ENCODE results near the gene RLN1.
"Not testable (repeated sequence)": the region's sequence is repeated elsewhere in the genome, so short reads cannot be mapped to it uniquely, and the experiment has no call there.

The RLN1 gene, protein sequence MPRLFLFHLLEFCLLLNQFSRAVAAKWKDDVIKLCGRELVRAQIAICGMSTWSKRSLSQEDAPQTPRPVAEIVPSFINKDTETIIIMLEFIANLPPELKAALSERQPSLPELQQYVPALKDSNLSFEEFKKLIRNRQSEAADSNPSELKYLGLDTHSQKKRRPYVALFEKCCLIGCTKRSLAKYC

DNA sequence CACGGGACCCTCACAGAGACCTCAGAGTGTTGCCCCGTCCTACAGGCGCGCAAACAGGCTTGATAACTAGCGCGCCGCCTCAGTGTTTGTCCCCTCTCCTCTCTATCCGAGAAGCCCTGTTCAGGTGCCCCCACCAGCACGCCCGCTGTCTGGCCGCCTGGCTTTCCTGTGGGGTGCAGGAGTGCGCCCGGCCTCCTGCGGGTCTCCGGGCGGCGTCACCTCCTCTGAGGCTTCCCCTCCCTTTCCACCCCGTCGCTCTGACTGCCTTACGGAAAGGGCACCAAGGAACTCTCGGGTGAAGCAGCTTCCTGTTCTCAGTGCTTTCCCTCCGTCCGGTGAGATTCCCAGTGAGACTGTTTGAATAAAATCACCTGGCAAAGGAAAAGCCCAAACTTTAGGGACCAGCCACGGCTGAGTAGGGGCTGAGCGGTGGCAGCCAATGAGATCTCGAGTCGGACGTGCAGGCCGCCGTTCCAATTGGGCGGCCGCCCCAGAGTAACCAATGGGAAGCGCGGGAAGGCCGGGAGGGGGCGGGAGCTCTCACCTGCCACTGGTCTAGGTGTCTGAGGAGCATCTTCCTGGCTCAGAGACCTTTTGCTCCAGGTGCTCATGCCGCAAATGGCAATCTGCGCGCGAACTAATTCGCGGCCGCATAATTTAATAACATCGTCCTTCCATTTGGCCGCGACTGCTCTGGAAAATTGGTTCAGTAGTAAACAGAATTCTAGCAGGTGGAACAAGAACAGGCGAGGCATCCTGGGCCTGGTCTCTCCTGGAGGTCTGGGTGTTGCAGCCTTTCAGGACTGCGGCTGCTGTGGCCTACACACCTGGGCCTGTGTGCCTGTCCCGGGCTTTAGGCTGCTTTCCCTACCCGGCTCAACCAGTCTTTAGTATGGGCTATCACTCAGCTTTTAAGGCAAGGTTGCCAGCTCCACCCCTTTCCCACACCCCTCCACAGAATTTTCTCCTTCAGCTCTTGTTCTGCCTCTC lies at the start of gene RLN1:
RLN1 (minus strand) TSS at position 885 of the 990 bp plus-strand sequence; CDS start at position 755, 130 bp downstream.
- not testable (repeated sequence) for DNase-seq

DNA sequence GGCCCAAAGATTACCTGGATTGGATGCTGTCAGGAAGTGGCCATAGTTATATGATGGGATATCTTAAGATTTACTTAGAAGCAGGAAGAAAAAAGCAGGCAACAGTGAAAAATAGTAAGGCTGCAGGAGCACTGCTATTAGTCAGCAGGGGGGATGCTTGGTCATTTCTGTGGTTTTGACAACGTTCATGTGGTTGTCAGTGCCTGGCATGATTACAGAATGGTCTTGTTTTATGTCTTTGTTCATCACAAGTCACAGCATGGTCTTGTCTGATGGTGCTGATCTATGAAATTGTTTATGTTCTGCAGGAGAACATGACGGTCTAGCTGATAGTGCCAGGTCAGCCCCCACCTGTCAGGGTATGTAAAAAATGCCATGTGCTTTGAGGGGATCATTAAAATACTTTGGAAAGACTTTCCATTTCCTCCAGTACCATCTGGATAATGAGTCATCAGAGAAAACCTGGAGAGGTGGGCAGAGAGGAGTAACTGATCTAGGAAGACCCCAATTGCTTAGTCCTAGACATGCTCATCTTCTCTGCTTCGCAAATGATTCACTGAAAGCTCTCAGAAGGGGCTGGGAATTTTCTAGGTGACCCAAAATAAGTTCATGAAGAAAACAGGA lies 49.5 kb upstream of the RLN1 start:
- DNase-seq = peak in 1 of 2 experiments; percentile 0

DNA sequence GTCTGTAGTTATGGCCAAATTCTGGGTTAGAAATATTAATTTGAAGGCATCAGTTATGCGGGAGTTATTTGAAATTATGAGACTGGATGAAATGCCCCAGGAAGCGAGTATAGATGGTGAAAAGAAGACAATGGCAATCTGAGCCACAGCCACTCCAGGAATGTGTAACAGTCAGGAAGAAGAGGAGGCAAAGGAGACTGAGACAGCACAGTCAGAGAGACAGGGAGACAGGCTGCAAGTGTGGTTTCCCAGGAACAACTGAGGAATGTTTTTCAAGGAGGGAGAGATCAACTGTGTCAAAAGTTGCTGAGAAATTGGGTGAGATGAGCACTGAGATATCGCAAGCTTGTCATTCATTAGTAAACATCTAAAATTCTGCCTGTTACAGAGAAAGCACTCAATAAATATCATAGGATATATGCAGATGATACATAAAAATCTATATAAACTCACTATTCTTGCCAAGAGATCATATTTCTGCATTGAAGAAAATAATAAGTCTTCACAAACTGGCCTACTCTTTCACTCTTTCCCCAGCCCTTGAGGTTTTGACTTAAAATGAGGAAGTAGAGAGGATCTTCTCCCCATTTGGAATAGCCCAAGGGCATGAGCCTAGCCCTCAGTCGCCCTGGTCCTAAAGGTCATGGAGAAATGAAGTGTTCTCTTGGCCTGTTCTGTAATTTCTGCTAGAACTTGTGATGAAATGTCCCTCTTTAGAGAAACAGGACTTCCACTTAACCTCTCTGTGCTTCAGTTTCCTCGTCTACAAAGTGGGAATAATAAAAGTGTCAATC lies 48.5 kb upstream of the RLN1 start:
- no peak for DNase-seq

DNA sequence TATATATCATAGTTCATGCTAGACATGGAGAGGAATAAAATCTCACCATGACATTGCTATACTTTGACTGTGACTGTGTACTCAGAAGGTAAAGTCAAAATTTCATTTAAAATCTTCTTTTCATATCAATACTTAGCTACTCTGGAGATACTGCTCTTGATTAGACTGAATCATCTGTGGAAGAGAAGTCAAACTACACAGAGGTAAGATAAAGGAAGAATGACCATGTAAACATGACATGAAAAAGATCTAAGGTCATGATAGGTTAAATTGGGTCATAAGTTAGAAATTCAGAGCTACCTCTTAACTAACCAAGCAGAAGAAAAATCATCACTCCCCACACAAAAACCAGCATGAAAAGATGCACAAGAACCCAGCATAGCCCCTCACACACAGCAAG lies 44.8 kb upstream of the RLN1 start:
- DNase-seq = no peak

DNA sequence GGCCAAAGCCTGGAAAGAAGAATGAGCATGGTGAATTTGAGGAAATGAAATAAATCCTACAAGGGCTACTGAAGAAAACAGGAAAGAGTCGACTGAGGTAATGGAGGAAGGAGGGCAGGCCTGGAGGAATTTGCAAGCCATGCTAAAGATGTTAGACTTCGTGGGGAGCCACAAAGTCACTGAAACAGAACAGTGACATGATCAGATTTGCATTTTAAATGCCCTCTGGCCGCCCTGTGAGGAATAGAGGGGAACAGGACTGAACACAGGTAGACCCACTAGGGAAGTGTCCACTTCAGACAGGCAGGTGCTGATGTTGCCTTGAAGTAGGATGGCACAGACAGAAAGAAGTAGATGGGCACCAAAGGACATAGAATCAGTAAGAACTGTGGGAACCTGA lies 42.8 kb upstream of the RLN1 start:
- DNase-seq = no peak

DNA sequence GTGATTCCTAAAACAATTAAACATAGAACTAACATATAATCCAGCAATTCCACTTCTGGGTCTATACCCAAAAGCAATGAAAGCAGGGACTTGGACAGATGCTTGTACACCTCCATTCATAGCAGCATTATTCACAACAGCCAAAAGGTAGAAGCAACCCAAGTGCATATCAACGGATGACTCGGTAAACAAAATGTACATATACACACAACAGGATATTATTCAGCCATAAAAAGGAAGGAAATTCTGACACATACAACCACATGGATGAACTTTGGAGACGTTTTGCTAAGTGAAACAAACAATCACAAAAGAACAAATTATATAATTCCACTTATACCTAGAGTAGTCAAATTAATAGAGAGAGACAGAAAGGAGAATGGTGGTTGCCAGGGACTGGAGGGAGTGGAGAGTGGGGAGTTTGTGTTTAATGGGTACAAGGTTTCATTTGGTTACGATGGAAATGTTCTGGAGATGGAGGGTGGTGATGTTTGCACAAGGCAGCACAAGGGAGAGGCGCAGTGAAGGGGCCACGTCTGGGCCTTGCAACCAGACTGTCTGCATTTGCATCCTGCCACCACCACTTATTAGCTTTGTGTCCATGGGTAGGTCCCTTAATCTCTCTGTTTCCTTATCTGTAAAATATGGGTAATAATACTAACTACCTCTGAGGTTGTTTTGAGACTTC lies 36.3 kb upstream of the RLN1 start:
- DNase-seq = no peak

DNA sequence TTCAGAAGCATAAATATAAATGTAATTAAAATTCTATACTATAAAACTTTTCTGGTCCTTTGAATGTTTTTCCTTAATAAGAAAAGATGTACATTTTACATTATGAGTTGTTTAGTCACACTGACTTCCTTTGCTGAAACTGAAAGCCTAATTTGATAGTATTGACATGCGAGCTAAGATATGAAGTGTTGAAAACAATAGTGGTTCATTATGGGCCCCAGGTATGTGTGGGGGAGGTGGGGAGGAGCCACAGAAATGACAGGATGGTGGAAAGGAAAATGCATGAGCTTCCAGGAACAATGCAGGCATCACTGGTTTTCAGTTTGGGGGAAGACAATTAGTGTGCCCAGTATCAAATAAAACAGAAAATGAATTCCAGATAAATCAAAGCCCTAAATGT lies 35.4 kb upstream of the RLN1 start:
- no peak for DNase-seq

DNA sequence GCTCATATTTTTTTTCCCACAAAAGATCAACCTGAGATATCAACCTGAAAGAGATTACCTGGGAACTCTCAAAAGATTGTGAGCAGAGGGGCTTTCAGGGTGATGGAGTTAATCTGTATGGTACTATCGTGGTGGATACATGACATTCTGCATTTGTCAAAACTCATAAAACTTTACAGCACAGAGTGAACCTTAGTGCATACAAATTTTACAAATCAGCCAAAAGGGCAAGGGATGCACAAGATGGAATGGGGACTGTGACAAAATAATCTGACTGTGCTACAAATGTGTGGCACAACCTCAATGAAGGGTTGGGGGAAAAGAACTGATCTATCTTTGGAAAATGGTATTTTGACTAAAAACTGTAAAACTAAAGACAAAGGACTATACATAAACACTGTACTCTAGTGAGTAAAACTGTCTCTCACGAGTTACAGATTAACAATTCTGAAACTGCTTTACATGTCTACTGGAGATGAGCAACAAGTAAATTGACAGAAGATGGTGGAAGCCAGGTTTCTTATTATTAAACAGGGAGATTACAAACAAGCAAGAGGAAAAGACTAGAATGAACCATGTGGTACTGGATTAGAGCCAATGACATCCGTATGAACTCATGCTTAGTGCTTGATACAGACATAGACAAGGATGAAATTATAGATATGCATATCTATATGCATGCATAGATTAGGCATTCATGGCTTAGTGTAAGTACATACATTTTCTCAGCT lies 24.8 kb upstream of the RLN1 start:
- DNase-seq = no peak

DNA sequence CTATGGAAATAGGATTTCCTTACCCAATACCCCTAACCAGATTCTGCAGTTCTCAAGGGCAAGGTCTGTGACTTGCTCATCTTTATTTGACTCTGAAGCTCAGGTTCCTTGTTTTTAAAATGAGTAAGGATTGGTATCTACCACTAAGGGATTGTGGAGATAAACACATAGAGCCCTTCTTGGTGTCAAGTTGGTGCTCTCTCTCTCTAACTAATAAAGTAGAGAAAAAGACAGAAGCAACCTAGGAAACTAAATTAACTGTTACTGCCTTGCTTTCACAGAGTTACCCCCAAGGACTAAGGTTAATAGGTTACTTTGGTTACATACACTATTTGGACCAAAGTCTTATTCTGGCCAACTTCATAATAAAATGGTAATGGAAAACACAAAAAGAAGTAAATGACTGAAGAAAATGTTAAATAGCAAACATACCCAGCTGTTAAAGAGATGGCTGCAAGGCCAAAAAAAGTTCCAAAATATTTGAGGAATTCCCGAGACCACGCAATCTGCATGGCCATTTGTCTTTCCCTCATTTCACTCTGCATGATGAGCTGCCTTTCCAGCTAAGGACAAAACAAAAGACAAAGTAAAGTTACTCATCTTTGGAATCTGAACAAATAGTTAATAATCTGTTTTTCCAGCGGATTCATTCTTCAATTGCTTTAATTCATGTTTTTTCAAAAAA lies 21.8 kb upstream of the RLN1 start:
- no peak for DNase-seq

DNA sequence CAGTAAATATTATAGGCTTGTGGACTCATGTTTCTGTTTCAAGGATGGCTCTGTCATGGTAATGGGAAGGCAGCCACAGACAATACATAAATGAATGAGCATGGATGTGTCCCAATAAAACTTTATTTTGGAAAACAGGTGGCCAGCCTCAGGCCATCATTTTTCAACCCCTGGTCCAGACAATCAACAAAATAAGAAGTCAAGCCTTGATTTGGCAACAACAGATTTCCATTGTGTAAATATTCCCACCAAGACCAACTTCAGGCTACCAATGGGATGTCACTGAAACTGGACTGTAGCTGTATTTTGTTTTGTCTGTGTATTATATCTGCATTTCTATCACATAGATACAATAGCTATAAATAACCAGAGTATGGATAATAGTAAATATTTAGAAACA lies 20.7 kb upstream of the RLN1 start:
- no peak for DNase-seq

DNA sequence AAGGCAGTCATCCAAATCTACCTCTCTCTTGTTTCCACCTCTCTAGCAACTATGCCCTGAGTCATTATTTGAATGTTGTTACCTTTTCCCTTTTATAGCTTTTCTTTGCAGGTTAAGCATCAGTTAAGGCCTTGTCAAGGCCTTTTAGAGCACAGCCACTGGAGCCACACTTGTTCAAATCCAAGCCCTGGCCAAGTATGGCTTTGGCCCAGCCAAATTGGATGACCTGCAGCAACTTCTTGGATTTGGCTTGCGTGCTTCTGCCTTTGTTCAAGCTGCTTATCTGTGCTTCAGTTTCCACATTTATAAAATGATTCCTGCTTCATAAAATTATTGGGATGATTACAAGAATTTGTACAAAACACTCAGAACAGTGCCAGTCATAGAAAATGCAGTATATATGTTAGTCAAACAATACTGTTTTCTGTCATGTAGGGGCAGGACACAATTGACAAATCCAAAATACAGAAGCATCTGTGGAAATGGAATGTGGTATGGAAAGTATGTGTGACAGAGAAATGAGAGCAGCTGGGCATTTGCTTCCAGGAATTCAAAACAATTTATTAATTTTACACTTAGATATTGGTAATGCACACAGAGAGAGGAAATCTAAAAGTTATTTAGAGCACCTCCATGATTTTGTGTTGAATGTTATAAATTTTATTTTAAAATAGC lies 17.9 kb upstream of the RLN1 start:
- DNase-seq = no peak

DNA sequence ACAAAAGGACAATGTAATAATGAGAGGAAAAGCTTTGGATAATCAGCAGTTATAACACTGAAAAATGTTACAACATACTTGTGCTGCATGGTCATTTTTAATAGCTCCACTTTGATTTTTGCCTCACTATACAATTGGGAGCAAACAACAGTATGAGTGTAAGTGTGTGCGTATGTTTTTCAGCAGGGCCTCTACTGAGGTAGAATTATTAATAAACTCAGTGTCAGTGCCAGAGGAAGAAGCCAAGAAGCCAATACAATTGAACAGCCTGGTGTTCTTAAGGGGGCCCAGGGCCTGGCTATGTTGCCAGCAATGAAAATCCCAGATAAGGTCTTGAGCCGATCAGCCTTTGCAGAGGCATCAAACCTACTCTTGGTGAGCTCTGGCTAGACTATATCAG lies 16.1 kb upstream of the RLN1 start:
- DNase-seq = no peak

DNA sequence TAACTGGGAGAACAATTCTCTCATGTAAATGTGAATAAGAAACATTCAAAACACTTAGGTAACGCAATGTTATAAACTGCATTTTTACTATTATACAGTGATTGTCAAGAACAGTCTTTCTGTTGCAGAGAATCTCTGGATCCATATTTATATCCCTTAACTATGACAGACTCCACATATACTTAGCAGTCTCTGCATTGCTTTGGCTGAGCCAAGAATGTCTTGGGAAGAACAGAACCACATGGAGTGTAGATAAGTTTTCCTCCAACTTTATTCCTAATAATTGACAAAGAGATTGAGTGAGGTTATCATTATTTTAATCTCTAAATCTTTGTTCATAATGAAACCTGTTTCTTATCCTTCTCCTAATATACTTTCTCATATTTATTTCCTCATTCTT lies 15.6 kb upstream of the RLN1 start:
- DNase-seq = no peak

DNA sequence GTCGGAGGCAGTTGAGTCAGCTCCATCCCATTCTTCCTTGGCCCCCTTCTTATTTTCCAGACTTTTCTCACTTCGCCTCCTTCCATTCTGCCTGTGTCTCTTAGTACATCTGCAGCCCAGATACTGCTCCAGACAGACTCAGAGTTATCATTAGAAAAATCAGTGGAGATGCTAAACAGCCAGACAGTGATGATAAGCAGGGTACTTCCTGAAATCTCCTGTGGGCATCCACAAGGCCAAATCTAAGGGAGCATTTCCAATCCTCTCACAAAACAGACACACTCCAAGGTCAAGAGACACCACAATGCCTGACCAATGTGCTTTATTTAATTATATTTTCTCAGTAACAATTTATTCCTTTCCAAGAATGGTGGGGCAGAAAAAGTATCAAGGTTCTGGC lies 14.5 kb upstream of the RLN1 start:
- no peak for DNase-seq

DNA sequence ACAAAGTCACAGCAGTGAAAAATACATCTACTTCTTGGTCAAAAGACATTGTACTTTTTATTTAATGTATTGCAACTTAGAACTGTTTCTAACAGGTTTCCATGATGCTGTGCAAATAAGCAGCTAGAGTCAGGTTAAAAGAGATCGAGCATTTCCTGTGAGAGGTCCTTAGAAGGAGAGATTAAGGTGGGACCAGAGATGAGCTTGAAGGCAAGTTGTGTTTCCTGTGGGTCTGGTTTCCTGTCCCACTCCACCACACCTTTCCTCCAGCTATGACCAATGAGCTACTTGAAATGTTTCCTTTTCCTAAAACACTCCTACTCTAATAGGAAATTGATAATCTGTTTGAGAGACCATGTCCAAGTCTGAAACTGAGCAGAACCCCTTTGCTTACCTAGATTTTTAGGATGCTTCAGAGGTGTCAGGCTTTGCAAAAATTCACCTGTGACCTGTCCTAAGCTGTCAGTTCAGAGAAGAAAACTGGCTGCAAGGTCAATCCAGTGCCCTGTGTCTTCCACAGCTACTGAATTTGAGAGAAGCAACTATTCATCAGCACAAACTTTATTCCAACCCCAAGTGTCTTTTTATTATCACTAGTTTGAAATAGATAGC lies 13.1 kb upstream of the RLN1 start:
- DNase-seq = no peak

DNA sequence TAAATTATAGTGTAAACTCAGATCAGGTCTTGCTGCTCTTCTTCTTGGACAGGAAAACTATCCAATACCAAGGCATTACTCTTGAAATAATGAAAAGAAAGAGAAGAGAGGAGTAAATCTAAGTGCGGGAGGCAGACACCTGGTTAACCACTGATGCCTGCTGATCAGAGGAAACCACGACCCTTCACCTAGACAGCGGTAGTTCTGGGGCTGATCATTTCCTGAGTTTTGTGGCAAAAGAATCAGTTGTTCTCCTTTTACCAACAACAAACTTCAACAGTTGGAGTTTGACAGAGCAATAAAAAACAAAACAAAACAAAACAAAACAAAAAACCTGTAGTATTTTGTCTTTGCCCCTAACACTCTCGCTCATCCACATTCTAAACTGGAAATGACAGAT lies 3.0 kb downstream of the RLN1 start:
- no peak for DNase-seq

DNA sequence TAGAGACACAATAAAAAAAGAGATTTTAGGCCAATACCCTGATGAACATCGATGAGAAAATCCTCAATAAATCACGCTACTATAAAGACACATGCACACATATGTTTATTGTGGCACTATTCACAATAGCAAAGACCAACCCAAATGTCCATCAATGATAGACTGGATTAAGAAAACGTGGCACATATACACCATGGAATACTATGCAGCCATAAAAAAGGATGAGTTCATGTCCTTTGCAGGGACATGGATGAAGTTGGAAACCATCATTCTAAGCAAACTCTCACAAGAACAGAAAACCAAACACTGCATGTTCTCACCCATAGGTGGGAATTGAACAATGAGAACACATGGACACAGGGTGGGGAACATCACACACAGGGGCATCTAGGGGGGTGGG lies 8.4 kb downstream of the RLN1 start:
- not testable (repeated sequence) for DNase-seq

DNA sequence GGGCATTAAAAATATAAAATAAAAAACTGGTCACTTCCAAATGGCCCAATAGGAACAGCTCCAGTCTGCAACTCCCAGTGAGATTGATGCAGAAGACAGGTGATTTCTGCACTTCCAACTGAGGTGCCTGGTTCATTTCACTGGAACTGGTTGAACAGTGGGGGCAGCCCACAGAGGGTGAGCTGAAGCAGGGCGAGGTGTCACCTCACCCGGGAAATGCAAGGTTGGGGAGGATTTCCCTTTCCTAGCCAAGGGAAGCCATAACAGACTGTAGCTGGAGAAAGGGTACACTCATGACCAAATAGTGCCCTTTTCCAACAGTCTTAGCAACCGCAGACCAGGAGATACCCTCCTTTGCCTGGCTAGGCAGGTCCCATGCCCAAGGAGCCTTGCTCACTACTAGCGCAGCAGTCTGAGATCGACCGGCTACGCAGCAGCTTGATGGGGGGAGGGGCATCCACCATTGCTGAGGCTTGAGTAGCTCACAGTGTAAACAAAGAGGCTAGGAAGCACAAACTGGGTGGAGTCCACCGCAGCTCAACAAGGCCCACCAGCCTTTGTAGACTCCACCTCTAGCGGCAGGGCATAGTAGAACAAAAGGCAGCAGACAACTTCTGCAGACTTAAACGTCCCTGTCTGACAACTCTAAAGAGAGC lies 12.7 kb downstream of the RLN1 start:
- DNase-seq = no peak

DNA sequence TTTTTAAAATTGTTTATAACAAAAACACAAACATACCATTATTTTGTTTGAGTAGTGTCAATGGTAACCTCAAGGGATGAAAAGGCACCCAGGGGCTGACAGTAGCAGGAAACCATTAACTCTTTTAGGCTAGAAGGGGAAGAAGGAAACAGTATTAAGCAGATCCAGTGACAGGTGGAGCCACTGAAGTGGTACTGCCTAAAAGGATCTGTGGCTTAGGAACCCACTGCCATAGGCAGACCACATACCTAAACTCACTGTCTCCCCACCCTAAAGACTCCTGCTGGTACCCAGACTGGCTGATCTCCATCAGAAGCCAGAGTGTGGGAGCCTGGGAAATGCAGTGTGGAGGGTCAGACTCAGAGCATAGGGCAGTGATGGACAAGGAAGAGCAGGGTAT lies 13.5 kb downstream of the RLN1 start:
- no peak for DNase-seq

All from SW 1271 (cell line).